ENCODE measurements around the gene ZHX3.

GRCh38 chr20:41192575-41192974 is 125.0 kb downstream of the ZHX3 start:
- TF ChIP-seq SAP130 (CRISPR knock-in tag; IDR thresholded peaks at IDR 0.05; ENCODE audit: low read depth) = no peak
- no peak for TF ChIP-seq NFKBIZ (CRISPR knock-in tag; IDR thresholded peaks at IDR 0.05)
- TF ChIP-seq HOXA9 (CRISPR knock-in tag; IDR thresholded peaks at IDR 0.05; ENCODE audit: borderline replicate concordance) = no peak
- no peak for TF ChIP-seq BRCA1 (CRISPR knock-in tag; IDR thresholded peaks at IDR 0.05)
- TF ChIP-seq, protein P1, sequence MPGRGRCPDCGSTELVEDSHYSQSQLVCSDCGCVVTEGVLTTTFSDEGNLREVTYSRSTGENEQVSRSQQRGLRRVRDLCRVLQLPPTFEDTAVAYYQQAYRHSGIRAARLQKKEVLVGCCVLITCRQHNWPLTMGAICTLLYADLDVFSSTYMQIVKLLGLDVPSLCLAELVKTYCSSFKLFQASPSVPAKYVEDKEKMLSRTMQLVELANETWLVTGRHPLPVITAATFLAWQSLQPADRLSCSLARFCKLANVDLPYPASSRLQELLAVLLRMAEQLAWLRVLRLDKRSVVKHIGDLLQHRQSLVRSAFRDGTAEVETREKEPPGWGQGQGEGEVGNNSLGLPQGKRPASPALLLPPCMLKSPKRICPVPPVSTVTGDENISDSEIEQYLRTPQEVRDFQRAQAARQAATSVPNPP (CRISPR knock-in tag; IDR thresholded peaks at IDR 0.05) = no peak
- TF ChIP-seq, protein P2, sequence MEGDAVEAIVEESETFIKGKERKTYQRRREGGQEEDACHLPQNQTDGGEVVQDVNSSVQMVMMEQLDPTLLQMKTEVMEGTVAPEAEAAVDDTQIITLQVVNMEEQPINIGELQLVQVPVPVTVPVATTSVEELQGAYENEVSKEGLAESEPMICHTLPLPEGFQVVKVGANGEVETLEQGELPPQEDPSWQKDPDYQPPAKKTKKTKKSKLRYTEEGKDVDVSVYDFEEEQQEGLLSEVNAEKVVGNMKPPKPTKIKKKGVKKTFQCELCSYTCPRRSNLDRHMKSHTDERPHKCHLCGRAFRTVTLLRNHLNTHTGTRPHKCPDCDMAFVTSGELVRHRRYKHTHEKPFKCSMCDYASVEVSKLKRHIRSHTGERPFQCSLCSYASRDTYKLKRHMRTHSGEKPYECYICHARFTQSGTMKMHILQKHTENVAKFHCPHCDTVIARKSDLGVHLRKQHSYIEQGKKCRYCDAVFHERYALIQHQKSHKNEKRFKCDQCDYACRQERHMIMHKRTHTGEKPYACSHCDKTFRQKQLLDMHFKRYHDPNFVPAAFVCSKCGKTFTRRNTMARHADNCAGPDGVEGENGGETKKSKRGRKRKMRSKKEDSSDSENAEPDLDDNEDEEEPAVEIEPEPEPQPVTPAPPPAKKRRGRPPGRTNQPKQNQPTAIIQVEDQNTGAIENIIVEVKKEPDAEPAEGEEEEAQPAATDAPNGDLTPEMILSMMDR (CRISPR knock-in tag; IDR thresholded peaks at IDR 0.05) = no peak
- TF ChIP-seq FOXK2 (IDR thresholded peaks at IDR 0.05) = no peak
- TF ChIP-seq CEBPB (IDR thresholded peaks at IDR 0.05; ENCODE audit: borderline replicate concordance, low read depth, low read length) = no peak
- no peak for TF ChIP-seq ZNF44 (CRISPR knock-in tag; IDR thresholded peaks at IDR 0.05)
- TF ChIP-seq EZH2 (conservative IDR thresholded peaks at IDR 0.05; ENCODE audit: low read depth, low read length) = no peak
